ENCODE results near the gene SLC23A2.

SLC23A2 gene

GRCh38 chr20:4836473-4836872 is 164.8 kb downstream of the SLC23A2 start:
- DNase-seq (ENCODE audit: insufficient read length, low spot score) (no peak), FAIRE-seq (no peak)
- TF ChIP-seq, protein P1, sequence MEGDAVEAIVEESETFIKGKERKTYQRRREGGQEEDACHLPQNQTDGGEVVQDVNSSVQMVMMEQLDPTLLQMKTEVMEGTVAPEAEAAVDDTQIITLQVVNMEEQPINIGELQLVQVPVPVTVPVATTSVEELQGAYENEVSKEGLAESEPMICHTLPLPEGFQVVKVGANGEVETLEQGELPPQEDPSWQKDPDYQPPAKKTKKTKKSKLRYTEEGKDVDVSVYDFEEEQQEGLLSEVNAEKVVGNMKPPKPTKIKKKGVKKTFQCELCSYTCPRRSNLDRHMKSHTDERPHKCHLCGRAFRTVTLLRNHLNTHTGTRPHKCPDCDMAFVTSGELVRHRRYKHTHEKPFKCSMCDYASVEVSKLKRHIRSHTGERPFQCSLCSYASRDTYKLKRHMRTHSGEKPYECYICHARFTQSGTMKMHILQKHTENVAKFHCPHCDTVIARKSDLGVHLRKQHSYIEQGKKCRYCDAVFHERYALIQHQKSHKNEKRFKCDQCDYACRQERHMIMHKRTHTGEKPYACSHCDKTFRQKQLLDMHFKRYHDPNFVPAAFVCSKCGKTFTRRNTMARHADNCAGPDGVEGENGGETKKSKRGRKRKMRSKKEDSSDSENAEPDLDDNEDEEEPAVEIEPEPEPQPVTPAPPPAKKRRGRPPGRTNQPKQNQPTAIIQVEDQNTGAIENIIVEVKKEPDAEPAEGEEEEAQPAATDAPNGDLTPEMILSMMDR (IDR thresholded peaks at IDR 0.05; ENCODE audit: insufficient read depth, missing control alignments) = no peak

DNA sequence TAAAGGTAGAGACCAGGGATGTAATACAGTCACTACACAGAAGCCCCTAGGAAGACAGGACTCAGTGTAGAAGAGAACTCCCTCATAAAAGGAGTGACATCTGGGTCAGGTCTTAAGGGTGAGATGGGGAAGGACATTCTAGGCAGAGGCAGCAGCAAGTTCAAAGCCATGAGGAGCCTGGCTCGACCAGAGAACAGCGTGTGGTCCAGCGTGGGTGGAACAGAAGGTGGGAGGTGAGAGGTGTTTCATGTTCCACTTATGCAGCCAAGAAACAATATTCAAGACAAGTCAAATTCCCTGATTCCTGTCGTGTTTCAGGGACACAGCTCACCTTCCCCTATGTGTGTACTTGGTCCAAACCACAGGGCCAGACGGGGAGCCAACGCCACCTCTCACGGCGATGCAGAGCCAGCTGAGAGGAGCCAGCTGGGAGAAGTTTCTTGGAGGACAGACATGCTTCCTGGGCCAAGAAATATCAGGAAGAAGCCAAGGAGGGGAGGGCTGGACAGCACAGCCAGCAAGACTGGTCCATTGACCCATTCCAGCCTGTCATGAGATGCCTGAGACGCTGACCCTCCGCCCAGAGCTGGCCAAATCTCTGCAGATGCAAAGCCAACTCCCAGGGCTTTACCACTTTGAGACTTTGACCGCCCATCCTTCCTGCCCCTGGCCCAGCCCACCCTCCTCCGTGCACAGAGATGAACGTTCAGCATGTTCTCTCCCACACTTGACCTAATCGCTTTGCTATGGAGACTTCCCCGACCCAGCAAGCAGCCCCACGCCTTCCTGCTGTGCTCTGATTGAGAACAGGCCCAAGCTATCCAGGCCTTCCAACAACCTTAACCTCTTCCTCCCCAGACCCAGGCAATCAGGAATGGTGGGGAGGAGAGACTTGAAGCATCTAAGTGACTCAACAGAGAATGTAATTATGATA is 165.8 kb downstream of the SLC23A2 start:
- FAIRE-seq = no peak

GRCh38 chr20:4833074-4833728 is 168.1 kb downstream of the SLC23A2 start:
- TF ChIP-seq, protein P1 (IDR thresholded peaks at IDR 0.05; ENCODE audit: insufficient read depth, missing control alignments) = no peak

More for the DNA sequence above, 165.8 kb downstream of the SLC23A2 start:
- TF ChIP-seq, protein P1 (IDR thresholded peaks at IDR 0.05; ENCODE audit: insufficient read depth, missing control alignments) = no peak
- no peak for DNase-seq (ENCODE audit: insufficient read length, low spot score)

DNA sequence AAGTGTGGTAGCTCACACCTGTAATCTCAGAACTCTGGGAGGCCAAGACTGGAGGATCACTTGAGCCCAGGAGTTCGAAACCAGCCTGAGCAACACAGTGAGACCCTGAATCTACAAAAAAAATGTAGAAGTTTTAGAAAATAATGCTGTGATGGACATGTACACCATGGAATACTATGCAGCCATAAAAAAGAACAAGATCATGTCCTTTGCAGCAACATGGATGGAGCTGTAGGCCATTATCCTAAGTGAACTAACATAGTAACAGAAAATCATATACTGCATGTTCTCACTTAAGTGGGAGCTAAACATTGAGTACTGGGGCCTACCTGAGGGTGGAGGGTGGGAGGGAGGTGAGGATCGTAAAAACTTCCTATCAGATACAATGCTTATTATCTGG is 168.8 kb downstream of the SLC23A2 start:
- DNase-seq (ENCODE audit: insufficient read length, low spot score) = no peak
- FAIRE-seq = no peak
- TF ChIP-seq, protein P1 (IDR thresholded peaks at IDR 0.05; ENCODE audit: insufficient read depth, missing control alignments) = no peak

More at GRCh38 chr20:4833074-4833728, 168.1 kb downstream of the SLC23A2 start:
- DNase-seq (ENCODE audit: insufficient read length, low spot score) = no peak
- no peak for FAIRE-seq

DNA sequence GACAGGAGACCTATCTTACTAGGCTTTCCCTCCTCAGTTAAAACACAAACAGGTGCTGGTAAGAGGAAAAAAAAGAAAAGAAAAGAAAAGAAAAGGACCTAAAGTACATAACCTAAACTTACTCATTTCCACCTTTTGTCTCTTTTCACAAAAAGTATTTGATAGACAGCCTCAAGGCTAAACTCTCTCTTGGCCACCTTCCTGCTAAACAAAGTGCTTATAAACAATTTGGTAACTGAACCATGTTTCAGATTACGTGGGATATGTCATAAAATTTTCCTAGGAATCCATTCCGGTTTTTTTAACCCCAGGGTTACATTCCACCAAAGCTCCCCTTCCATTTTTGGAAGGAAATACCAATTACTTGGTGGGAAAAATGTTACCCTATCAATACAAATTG is 170.6 kb downstream of the SLC23A2 start:
- DNase-seq (ENCODE audit: insufficient read length, low spot score) (no peak), FAIRE-seq (no peak)
- TF ChIP-seq, protein P1 (IDR thresholded peaks at IDR 0.05; ENCODE audit: insufficient read depth, missing control alignments) = no peak

DNA sequence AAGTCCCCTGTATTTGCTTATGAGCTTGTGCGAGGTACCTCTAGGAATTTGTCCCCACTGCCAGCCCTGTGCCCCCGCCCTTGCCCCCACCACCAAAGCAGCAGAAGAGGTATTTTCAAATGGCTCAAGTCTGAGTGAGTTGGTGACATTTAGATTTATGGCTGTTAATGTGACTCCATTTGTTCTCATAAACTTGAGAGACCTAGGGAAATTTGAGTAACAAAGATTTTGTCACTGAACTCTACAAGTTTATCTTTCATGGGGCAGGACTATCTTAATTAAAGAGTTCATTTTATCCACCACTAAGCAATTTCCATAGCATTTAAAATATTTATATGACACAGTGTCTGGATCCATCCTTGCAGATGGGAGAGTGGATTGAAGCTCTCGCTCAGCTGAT is 171.1 kb downstream of the SLC23A2 start:
- DNase-seq (ENCODE audit: insufficient read length, low spot score) = no peak
- TF ChIP-seq, protein P1 (IDR thresholded peaks at IDR 0.05; ENCODE audit: insufficient read depth, missing control alignments) = no peak
- FAIRE-seq = no peak
